Left forelimb (tissue), 1 donor: Measurements from ENCODE around the gene PRR23B.

Source experiments
- DNase-seq: peaks from one replicate; pipeline ENCODE4 v3.0.0-alpha.2; 2018; ENCODE audit warnings: low spot score

Gene PRR23B

GRCh38 chr3:138974462-138974861 lies 46.3 kb downstream of the PRR23B start:
- DNase-seq = no peak

GRCh38 chr3:138972941-138973340 lies 47.8 kb downstream of the PRR23B start:
- DNase-seq = no peak

DNA sequence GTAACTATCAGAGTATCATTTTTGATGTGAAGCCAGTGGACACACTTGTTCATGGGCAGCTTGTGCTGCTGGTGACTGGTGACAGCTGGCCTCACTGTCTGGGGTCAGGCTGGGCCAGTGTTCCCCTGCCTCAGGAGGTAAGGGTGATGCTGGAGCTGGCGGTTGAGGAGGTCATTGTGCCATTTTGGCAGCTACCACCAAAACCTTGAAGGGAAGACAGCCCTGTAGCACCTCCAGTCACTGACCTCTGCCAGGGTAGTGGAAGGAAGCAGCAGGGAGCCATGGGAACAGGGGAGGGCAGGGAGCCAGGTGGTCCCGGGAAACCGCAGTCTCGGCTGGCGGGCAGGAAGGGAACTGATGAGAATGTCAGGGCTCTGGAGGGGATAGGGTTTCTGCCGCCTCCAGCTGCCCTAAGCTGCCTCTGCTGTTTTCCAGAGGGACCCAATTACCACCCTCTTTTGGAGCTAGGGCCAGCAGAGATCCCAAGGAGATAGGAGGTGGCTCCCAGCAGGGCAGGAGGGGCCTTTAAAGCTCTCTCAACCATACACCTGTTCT lies 48.9 kb downstream of the PRR23B start:
- no peak for DNase-seq
